H1 (cell line): Measurements from ENCODE around the gene THAP9. TPM values are rescaled to one million over a fixed set of nuclear protein-coding genes. Genes with fewer than 3 reads are reported as not detected.

Experiments used
- CTCF ChIA-PET: fragments of 300-600 bp; sonication (Branson Sonifier 250); formaldehyde crosslinking; loops from one replicate; lab custom pipeline; 2021; ENCODE audit not compliant: partially characterized antibody; lab: Charles Lee
- POLR2A ChIA-PET: fragments of 300-600 bp; sonication (Branson Sonifier 250); formaldehyde crosslinking; loops from one replicate; lab custom pipeline; 2021; ENCODE audit warnings: inconsistent platforms; ENCODE audit not compliant: partially characterized antibody; lab: Charles Lee
- DNase-seq, 2 experiments: peaks; one replicate each; pipeline versions ENCODE4 v3.0.0 to v3.0.0-alpha.2; 2010 to 2022; ENCODE audit warnings: low spot score in 2 of 2, low read depth in 1 of 2, mixed read lengths in 1 of 2
- FAIRE-seq: peaks from 2 replicates; lab custom pipeline; 2011; peaks lifted over from hg19 to GRCh38; lab: Jason Lieb, UNC
- H2AFZ ChIP-seq: 2 replicates; pipeline ENCODE4 v1.8.1; 2012; ENCODE audit warnings: low read length, inconsistent platforms
- H2AK5ac ChIP-seq: 2 replicates; pipeline ENCODE4 v1.6.1; 2013; ENCODE audit warnings: low read depth, low read length
- H2BK120ac ChIP-seq: replicated peaks from 2 replicates; pipeline ENCODE3; 2013; ENCODE audit warnings: low read depth, low read length, inconsistent platforms
- H2BK12ac ChIP-seq: 2 replicates; pipeline ENCODE4 v1.6.1; 2013; ENCODE audit warnings: low read depth, low read length
- H2BK15ac ChIP-seq: 2 replicates; pipeline ENCODE4 v1.6.1; 2013; ENCODE audit warnings: low read length
- H2BK20ac ChIP-seq: 2 replicates; pipeline ENCODE4 v1.6.1; 2013; ENCODE audit warnings: low read length
- H2BK5ac ChIP-seq: 2 replicates; pipeline ENCODE4 v1.6.1; 2013; ENCODE audit warnings: low read depth, low read length
- H3K14ac ChIP-seq: 2 replicates; pipeline ENCODE4 v1.6.1; 2013; ENCODE audit warnings: inconsistent platforms; ENCODE audit not compliant: insufficient read length
- H3K18ac ChIP-seq: 2 replicates; pipeline ENCODE4 v1.6.1; 2013; ENCODE audit warnings: low read length; ENCODE audit errors: extremely low read depth
- H3K23ac ChIP-seq: 2 replicates; pipeline ENCODE4 v1.6.1; 2013; ENCODE audit warnings: inconsistent platforms; ENCODE audit not compliant: insufficient read length
- H3K23me2 ChIP-seq: 2 replicates; pipeline ENCODE4 v1.6.1; 2013; ENCODE audit warnings: low read depth, low read length
- H3K27ac ChIP-seq: 2 replicates; pipeline ENCODE4 v1.6.1; 2011; ENCODE audit warnings: low read depth, low read length, inconsistent platforms
- H3K27me3 ChIP-seq, 4 experiments: replicated peaks in 1 of 4; 1 replicate in 1 of 4; 2 replicates in 3 of 4; pipeline versions ENCODE4 v1.6.1 to v1.8.1; 2011 to 2013; ENCODE audit warnings: low read length in 3 of 4, mild to moderate bottlenecking in 3 of 4, inconsistent platforms in 2 of 4, mixed read lengths in 2 of 4, moderate library complexity in 1 of 4; ENCODE audit not compliant: control insufficient read depth in 3 of 4, insufficient read depth in 3 of 4; ENCODE audit errors: extremely low read depth in 1 of 4
- H3K36me3 ChIP-seq, 4 experiments: 2 replicates each; pipeline versions ENCODE4 v1.6.1 to v1.8.1; 2011 to 2013; ENCODE audit warnings: mild to moderate bottlenecking in 4 of 4, low read length in 3 of 4, moderate library complexity in 2 of 4, control low read depth in 1 of 4, inconsistent platforms in 1 of 4; ENCODE audit not compliant: insufficient read depth in 4 of 4, control insufficient read depth in 2 of 4
- H3K4ac ChIP-seq: replicated peaks from 2 replicates; pipeline ENCODE3; 2013; ENCODE audit warnings: low read length, low read depth, mixed read lengths, inconsistent platforms; ENCODE audit not compliant: insufficient read length
- H3K4me1 ChIP-seq, 4 experiments: replicated peaks in 1 of 4; 1 replicate in 1 of 4; 2 replicates in 3 of 4; pipeline versions ENCODE4 v1.6.1 to v1.8.1; 2011 to 2013; ENCODE audit warnings: low read length in 3 of 4, inconsistent platforms in 2 of 4, mixed read lengths in 1 of 4; ENCODE audit not compliant: insufficient read depth in 4 of 4, control insufficient read depth in 3 of 4
- H3K4me2 ChIP-seq, 2 experiments: 2 replicates each; pipeline versions ENCODE4 v1.6.1 to v1.8.1; 2011 to 2013; ENCODE audit warnings: low read depth in 2 of 2, low read length in 2 of 2, control low read depth in 1 of 2, inconsistent platforms in 1 of 2, mild to moderate bottlenecking in 1 of 2; ENCODE audit not compliant: insufficient read depth in 1 of 2
- H3K4me3 ChIP-seq, 4 experiments: fragments of 200-600, 300-600 bp in 1 of 4; sonication (generic), shearing (Covaris generic), sonication (Bioruptor Twin) in 1 of 4; 2 replicates each; pipeline versions ENCODE4 v1.5.1 to v1.8.1; 2011 to 2016; ENCODE audit warnings: low read length in 4 of 4, low read depth in 3 of 4, control low read depth in 2 of 4, inconsistent platforms in 2 of 4, mild to moderate bottlenecking in 2 of 4, mixed read lengths in 1 of 4, moderate library complexity in 1 of 4; ENCODE audit not compliant: insufficient read depth in 2 of 4; ENCODE audit errors: extremely low read depth in 1 of 4
- H3K56ac ChIP-seq: replicated peaks from 2 replicates; pipeline ENCODE3; 2013; ENCODE audit warnings: low read depth, mild to moderate bottlenecking, mixed read lengths, low read length, inconsistent platforms; ENCODE audit not compliant: insufficient read length
- H3K79me1 ChIP-seq: 2 replicates; pipeline ENCODE4 v1.6.1; 2013; ENCODE audit warnings: low read depth, low read length, control low read depth
- H3K79me2 ChIP-seq, 2 experiments: 2 replicates each; pipeline versions ENCODE4 v1.6.1 to v1.8.1; 2012 to 2013; ENCODE audit warnings: low read length in 2 of 2, mild to moderate bottlenecking in 2 of 2, inconsistent platforms in 1 of 2; ENCODE audit not compliant: insufficient read depth in 2 of 2, control insufficient read depth in 1 of 2
- H3K9ac ChIP-seq, 4 experiments: replicated peaks in 1 of 4; 1 replicate in 1 of 4; 2 replicates in 3 of 4; pipeline versions ENCODE4 v1.6.1 to v1.8.1; 2011 to 2013; ENCODE audit warnings: low read depth in 3 of 4, low read length in 3 of 4, control low read depth in 2 of 4, mild to moderate bottlenecking in 2 of 4, moderate library complexity in 2 of 4, inconsistent platforms in 1 of 4; ENCODE audit errors: extremely low read depth in 1 of 4
- H3K9me3 ChIP-seq, 2 experiments: 2 replicates each; pipeline versions ENCODE4 v1.6.1 to v1.8.1; 2012 to 2013; ENCODE audit warnings: mild to moderate bottlenecking in 2 of 2, moderate library complexity in 2 of 2, control low read depth in 1 of 2, inconsistent platforms in 1 of 2, low read depth in 1 of 2, low read length in 1 of 2, mixed read lengths in 1 of 2; ENCODE audit not compliant: insufficient read depth in 2 of 2
- H4K20me1 ChIP-seq, 2 experiments: replicated peaks in 1 of 2; 2 replicates each; pipeline versions ENCODE3 to v1.8.1; 2011 to 2013; ENCODE audit warnings: inconsistent platforms in 2 of 2, low read length in 2 of 2, mild to moderate bottlenecking in 1 of 2; ENCODE audit not compliant: insufficient read depth in 2 of 2, control insufficient read depth in 1 of 2
- H4K5ac ChIP-seq: 2 replicates; pipeline ENCODE4 v1.6.1; 2013; ENCODE audit warnings: low read length, low read depth, mixed read lengths, inconsistent platforms; ENCODE audit not compliant: insufficient read length
- H4K8ac ChIP-seq: 2 replicates; pipeline ENCODE4 v1.8.0; 2013; ENCODE audit warnings: mild to moderate bottlenecking, moderate library complexity, low read length, inconsistent platforms; ENCODE audit not compliant: insufficient read depth; ENCODE audit errors: extremely low read depth
- H4K91ac ChIP-seq: replicated peaks from 2 replicates; pipeline ENCODE3; 2013; ENCODE audit warnings: low read length, mixed read lengths, inconsistent platforms; ENCODE audit not compliant: insufficient read length
- PHF8 ChIP-seq: fragments of 200-600 bp; sonication (generic); conservative IDR thresholded peaks from 2 replicates; pipeline ENCODE4 v1.7.1; 2012; ENCODE audit warnings: low read depth, mild to moderate bottlenecking, inconsistent platforms, low read length, moderate library complexity
- POLR2AphosphoS5 ChIP-seq: IDR thresholded peaks from 2 replicates; pipeline ENCODE4 v1.6.1; 2011; ENCODE audit warnings: low read depth, low read length
- WGBS, 2 experiments: shearing (Covaris generic) in 1 of 2; methylation state at CpG; one replicate each; pipeline versions ENCODE4 v1.1.6 to v1.1.7; 2013 to 2015; ENCODE audit warnings: low lambda C conversion rate in 2 of 2, mixed read lengths in 2 of 2, inconsistent platforms in 1 of 2, low coverage in 1 of 2, missing lambda C conversion rate in 1 of 2; ENCODE audit not compliant: insufficient replicate concordance in 2 of 2, insufficient coverage in 1 of 2, insufficient read length in 1 of 2; ENCODE audit errors: extremely low coverage in 1 of 2, missing lambda C conversion rate in 1 of 2; 5-methylcytosine and 5-hydroxymethylcytosine counted together
- polyA plus RNA-seq, 7 experiments: library from polyadenylated mRNA; depleted of rRNA in 3 of 7; stranded (reverse) in 5 of 7; unstranded in 2 of 7; fragments of >200 nt in 5 of 7; fragments of 200-250 nt in 2 of 7; gene quantifications; 1 replicate in 5 of 7; 2 replicates in 1 of 7; 4 replicates in 1 of 7; pipeline versions ENCODE4 v1.2.1 to v1.2.3, GENCODE V29; 2011 to 2013; ENCODE audit warnings: missing spikeins in 2 of 7, mixed read lengths in 2 of 7
- total RNA-seq: library from RNA; stranded (reverse); fragmentation: NEBNext Ultra II Directional; extraction: Animal tissue kit (Norgen Biotek cat#: 25700); gene quantifications from 2 replicates; pipeline ENCODE4 v1.2.1, GENCODE V29; 2021

THAP9 gene
- total and polyA plus RNA-seq, 2 of the 8 experiments (the other 6 are each of a cell fraction or from before 2014, with no cell fraction given): 6.1 to 13.2 TPM

DNA sequence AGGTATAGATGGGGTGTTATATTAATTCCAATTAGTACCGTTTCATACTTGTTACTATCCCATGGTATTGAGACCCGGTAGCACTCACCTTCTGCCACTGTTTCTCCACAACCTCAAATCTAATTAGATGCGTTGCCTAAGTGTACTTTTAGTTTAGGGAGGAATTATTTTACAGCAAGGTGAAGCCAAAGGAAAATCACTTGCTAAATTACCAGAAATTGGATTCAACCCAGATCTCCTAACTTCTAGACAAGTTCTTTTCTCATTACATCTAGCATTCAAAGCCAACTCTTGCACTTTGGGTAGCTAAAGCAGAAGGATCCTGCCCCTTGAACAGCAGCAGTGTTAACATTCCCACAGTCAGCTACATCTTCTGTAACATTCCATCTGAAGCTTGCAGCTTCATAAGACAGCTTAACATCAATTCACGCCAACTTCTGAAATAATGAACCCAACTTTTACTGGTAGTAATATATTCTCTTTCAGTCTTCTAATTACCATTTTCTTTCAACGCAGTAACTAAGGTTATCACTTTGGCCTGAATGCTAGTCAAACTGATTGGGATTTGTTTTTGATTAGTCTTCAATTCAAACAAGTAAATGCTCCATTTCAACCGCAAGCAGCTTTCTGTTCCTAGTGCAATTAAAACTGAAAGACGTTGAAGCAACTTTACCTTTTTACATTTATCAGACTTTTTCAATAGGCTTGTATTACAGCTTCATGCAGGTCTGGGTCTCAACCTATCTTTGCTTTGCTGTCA, 8.6 kb upstream of the THAP9 start:
- H4K5ac ChIP-seq: no peak overlapping the region
- H3K4me3 ChIP-seq: peak overlapping the region; percentile 71 to 100 (median 94)
- FAIRE-seq: no peak
- H3K36me3 ChIP-seq: peaks cover 11 to 36% (median 26%) of the 10 kb centered on the region in 4 experiments; a peak in 7 of 8 replicates
- H4K91ac ChIP-seq: peak overlapping the region; percentile 67
- H4K20me1 ChIP-seq: peaks cover 3 to 6% of the 10 kb centered on the region in 2 experiments
- no peak overlapping the region for H3K23ac ChIP-seq
- H2BK120ac ChIP-seq: no peak overlapping the region
- no peak overlapping the region for H3K56ac ChIP-seq
- no peak overlapping the region for H2BK12ac ChIP-seq
- TF ChIP-seq PHF8 (no peak), POLR2AphosphoS5 (peak; percentile 1; the same call in 1 of the 2 replicates)
- H3K4me2 ChIP-seq: peak overlapping the region; percentile 77 to 78
- H4K8ac ChIP-seq: no peak overlapping the region
- peak overlapping the region; percentile 64 to 94 (median 80); a peak in 6 of 7 replicates for H3K9ac ChIP-seq
- H2AK5ac ChIP-seq: no peak overlapping the region
- no peak overlapping the region for H3K4ac ChIP-seq
- ChIA-PET CTCF (interaction anchor here (0.6 to 1.2 kb wide), 3 partner anchors 8 to 39 kb away, joined by 3 read pairs; partner anchors contain the start of gene THAP9), POLR2A (interaction anchor here (0.5 to 9.1 kb wide), 5 partner anchors 10 to 564 kb away, joined by 3 to 86 read pairs (median 3); partner anchors contain the start of genes COPS4, HELQ, MRPS18C and THAP9)
- H3K4me1 ChIP-seq: peaks cover 0 to 3% (median 1%) of the 10 kb centered on the region in 4 experiments; a peak in 2 of 7 replicates
- H3K14ac ChIP-seq: no peak overlapping the region
- peaks cover 5 to 59% of the 10 kb centered on the region in 2 experiments for H3K79me2 ChIP-seq
- peak overlapping the region; percentile 80; the same call in 1 of the 2 replicates for H2BK5ac ChIP-seq
- H3K18ac ChIP-seq: no peak overlapping the region
- no peak overlapping the region for H2BK20ac ChIP-seq
- H3K79me1 ChIP-seq: no peaks in the 10 kb centered on the region
- H3K27me3 ChIP-seq: no peaks in the 10 kb centered on the region
- 25% methylated on average over 7 of the region's 7 CpGs; no CpG with 5 or more reads in 1 of the 2 experiments for WGBS, 2 experiments
- H2BK15ac ChIP-seq: no peak overlapping the region
- DNase-seq: no peak
- H2AFZ ChIP-seq: 0 out of 2 replicates have a peak overlapping the region, but pooled peaks have one; percentile 2
- H3K27ac ChIP-seq: peak overlapping the region; percentile 88
- H3K23me2 ChIP-seq: peaks cover 2% of the 10 kb centered on the region
- H3K9me3 ChIP-seq: no peaks in the 10 kb centered on the region
